ENCODE data around the gene PPARG.
"Not testable (repeated sequence)": the region's sequence is repeated elsewhere in the genome, so short reads cannot be mapped to it uniquely, and the experiment has no call there.

PPARG gene

DNA sequence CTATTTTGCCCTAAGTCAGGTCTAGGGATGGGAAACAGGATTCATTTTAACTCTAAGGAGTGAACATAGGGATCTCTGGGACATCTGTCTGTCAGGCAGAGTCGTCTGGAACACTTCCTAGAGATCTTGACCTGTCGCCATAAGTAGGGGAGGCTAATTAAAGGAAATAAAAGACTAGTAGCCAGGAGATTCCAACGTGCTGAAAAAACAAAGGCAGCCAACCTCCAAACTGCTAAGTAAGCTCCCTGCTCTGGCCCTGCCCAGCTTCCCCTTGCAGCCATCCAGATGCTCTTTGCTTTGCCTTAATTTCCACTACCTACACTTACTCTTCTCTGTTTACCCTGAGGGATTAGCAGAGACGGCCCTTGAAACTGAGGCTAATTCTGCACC is 177.0 kb downstream of the PPARG start:
- TF ChIP-seq EZH2 (IDR thresholded peaks at IDR 0.05; ENCODE audit: borderline replicate concordance, low read depth, low read length, severe bottlenecking), result no peak
- TF ChIP-seq, protein P1, sequence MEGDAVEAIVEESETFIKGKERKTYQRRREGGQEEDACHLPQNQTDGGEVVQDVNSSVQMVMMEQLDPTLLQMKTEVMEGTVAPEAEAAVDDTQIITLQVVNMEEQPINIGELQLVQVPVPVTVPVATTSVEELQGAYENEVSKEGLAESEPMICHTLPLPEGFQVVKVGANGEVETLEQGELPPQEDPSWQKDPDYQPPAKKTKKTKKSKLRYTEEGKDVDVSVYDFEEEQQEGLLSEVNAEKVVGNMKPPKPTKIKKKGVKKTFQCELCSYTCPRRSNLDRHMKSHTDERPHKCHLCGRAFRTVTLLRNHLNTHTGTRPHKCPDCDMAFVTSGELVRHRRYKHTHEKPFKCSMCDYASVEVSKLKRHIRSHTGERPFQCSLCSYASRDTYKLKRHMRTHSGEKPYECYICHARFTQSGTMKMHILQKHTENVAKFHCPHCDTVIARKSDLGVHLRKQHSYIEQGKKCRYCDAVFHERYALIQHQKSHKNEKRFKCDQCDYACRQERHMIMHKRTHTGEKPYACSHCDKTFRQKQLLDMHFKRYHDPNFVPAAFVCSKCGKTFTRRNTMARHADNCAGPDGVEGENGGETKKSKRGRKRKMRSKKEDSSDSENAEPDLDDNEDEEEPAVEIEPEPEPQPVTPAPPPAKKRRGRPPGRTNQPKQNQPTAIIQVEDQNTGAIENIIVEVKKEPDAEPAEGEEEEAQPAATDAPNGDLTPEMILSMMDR (IDR thresholded peaks at IDR 0.05; ENCODE audit: borderline replicate concordance, extremely low read depth, low read length, poor library complexity, severe bottlenecking), result no peak
- Histone ChIP-seq H4K20me1 (ENCODE audit: insufficient read depth, low read length) (no peaks in the 10 kb centered on the region), H3K4me1 (ENCODE audit: insufficient read depth, low read length) (peaks cover 33% of the 10 kb centered on the region), H3K4me3 (ENCODE audit: low read depth in 1 of 2, low read length in 2 of 2) (no peak overlapping the region), H2AFZ (ENCODE audit: low read depth, low read length) (0 out of 2 replicates have a peak overlapping the region, but pooled peaks have one; percentile 7), H3K79me2 (ENCODE audit: insufficient read depth, low read length) (no peaks in the 10 kb centered on the region), H3K9ac (ENCODE audit: low read depth, low read length) (no peak overlapping the region), H3K4me2 (ENCODE audit: insufficient read depth, low read length) (no peak overlapping the region), H3K27ac (ENCODE audit: low read length) (no peak overlapping the region), H3K36me3 (ENCODE audit: insufficient read depth, low read length) (no peaks in the 10 kb centered on the region), H3K27me3 (ENCODE audit: insufficient read depth, low read length, poor library complexity) (no peaks in the 10 kb centered on the region), H3K9me3 (ENCODE audit: insufficient read depth, low read length, severe bottlenecking) (no peaks in the 10 kb centered on the region)
- DNase-seq (no peak), ATAC-seq (ENCODE audit: insufficient read depth, low read depth) (no peak)

DNA sequence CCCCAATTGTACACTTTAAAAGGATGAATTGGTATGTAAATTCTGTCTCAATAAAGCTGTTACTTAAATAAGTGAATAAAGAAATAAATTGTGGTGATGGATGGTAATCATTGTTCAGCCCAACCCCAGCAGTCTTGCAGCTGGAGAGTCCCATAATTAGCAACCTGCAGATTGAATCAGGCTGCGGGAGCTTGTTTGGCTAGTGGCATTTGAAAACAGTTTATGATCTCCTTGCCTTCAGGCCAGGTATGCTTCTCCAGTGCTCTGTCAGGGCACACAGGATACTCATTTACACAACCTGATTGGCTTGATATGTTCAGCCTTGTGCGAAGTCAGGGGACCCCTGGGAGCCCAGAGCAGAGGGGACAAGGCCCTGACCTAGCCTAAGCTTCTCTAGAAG is 178.9 kb downstream of the PPARG start:
- Histone ChIP-seq H3K27ac (ENCODE audit: low read length) (no peak overlapping the region), H3K36me3 (ENCODE audit: insufficient read depth, low read length) (no peaks in the 10 kb centered on the region), H3K4me2 (ENCODE audit: insufficient read depth, low read length) (no peak overlapping the region), H3K9ac (ENCODE audit: low read depth, low read length) (no peak overlapping the region), H3K4me1 (ENCODE audit: insufficient read depth, low read length) (peaks cover 29% of the 10 kb centered on the region), H3K27me3 (ENCODE audit: insufficient read depth, low read length, poor library complexity) (no peaks in the 10 kb centered on the region), H3K79me2 (ENCODE audit: insufficient read depth, low read length) (no peaks in the 10 kb centered on the region), H3K4me3 (ENCODE audit: low read depth in 1 of 2, low read length in 2 of 2) (no peak overlapping the region), H2AFZ (ENCODE audit: low read depth, low read length) (no peak overlapping the region), H4K20me1 (ENCODE audit: insufficient read depth, low read length) (no peaks in the 10 kb centered on the region), H3K9me3 (ENCODE audit: insufficient read depth, low read length, severe bottlenecking) (no peaks in the 10 kb centered on the region)
- DNase-seq (no peak), ATAC-seq (ENCODE audit: insufficient read depth, low read depth) (no peak)
- no peak for TF ChIP-seq EZH2 (IDR thresholded peaks at IDR 0.05; ENCODE audit: borderline replicate concordance, low read depth, low read length, severe bottlenecking)
- TF ChIP-seq, protein P1 (IDR thresholded peaks at IDR 0.05; ENCODE audit: borderline replicate concordance, extremely low read depth, low read length, poor library complexity, severe bottlenecking), result no peak

DNA sequence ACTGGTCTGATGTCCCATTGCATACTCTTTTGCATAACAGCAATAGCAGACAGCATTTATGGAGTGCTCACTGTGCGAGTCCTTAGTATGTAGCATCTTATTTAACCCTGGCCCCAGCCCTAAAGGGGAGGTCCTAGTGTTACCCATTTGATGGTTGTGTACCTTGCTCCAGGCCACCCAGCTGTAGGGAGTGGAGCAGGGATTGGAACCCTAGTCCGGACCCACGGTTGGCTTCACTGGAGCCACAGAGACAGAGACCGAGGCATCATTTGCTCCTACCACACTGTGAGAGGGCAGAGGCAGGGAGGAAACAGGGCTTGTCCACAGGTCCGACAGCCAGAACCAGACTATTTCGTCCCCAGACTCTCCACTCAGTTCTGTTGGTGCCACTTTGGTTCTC is 179.4 kb downstream of the PPARG start:
- DNase-seq (no peak), ATAC-seq (ENCODE audit: insufficient read depth, low read depth) (no peak)
- Histone ChIP-seq H3K27me3 (ENCODE audit: insufficient read depth, low read length, poor library complexity) (no peaks in the 10 kb centered on the region), H3K4me2 (ENCODE audit: insufficient read depth, low read length) (no peak overlapping the region), H3K27ac (ENCODE audit: low read length) (0 out of 2 replicates have a peak overlapping the region, but pooled peaks have one; percentile 19), H3K9me3 (ENCODE audit: insufficient read depth, low read length, severe bottlenecking) (no peaks in the 10 kb centered on the region), H2AFZ (ENCODE audit: low read depth, low read length) (no peak overlapping the region), H3K36me3 (ENCODE audit: insufficient read depth, low read length) (no peaks in the 10 kb centered on the region), H3K9ac (ENCODE audit: low read depth, low read length) (no peak overlapping the region), H3K4me1 (ENCODE audit: insufficient read depth, low read length) (peaks cover 25% of the 10 kb centered on the region), H4K20me1 (ENCODE audit: insufficient read depth, low read length) (no peaks in the 10 kb centered on the region), H3K79me2 (ENCODE audit: insufficient read depth, low read length) (no peaks in the 10 kb centered on the region), H3K4me3 (ENCODE audit: low read depth in 1 of 2, low read length in 2 of 2) (no peak overlapping the region)
- TF ChIP-seq, protein P1 (IDR thresholded peaks at IDR 0.05; ENCODE audit: borderline replicate concordance, extremely low read depth, low read length, poor library complexity, severe bottlenecking), result no peak
- TF ChIP-seq EZH2 (IDR thresholded peaks at IDR 0.05; ENCODE audit: borderline replicate concordance, low read depth, low read length, severe bottlenecking), result no peak

DNA sequence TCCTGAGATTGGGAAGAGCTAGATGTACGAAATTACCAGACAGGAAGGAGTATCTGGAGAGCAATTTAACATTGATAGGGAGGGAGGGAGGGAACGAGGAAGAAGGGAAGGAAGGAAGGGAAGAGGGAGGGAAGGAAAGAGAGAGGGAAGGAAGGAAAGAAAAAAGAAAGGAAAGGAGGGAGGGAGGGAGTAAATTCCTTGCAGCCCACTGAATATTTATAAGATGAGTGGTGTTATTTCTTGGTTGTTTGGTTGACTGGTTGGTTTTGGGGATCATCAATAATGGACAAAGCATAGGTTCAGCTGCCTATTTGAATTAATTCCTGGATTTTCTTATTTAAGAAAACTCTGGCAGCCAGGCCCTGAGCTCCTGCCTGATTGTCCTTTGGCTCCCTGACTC is 179.9 kb downstream of the PPARG start:
- Histone ChIP-seq H3K4me2 (ENCODE audit: insufficient read depth, low read length) (no peak overlapping the region), H3K9me3 (ENCODE audit: insufficient read depth, low read length, severe bottlenecking) (no peaks in the 10 kb centered on the region), H3K27ac (ENCODE audit: low read length) (no peak overlapping the region), H4K20me1 (ENCODE audit: insufficient read depth, low read length) (no peaks in the 10 kb centered on the region), H2AFZ (ENCODE audit: low read depth, low read length) (no peak overlapping the region), H3K27me3 (ENCODE audit: insufficient read depth, low read length, poor library complexity) (no peaks in the 10 kb centered on the region), H3K4me1 (ENCODE audit: insufficient read depth, low read length) (peaks cover 25% of the 10 kb centered on the region), H3K9ac (ENCODE audit: low read depth, low read length) (no peak overlapping the region), H3K79me2 (ENCODE audit: insufficient read depth, low read length) (no peaks in the 10 kb centered on the region), H3K36me3 (ENCODE audit: insufficient read depth, low read length) (no peaks in the 10 kb centered on the region), H3K4me3 (ENCODE audit: low read depth in 1 of 2, low read length in 2 of 2) (no peak overlapping the region)
- TF ChIP-seq, protein P1 (IDR thresholded peaks at IDR 0.05; ENCODE audit: borderline replicate concordance, extremely low read depth, low read length, poor library complexity, severe bottlenecking), result no peak
- TF ChIP-seq EZH2 (IDR thresholded peaks at IDR 0.05; ENCODE audit: borderline replicate concordance, low read depth, low read length, severe bottlenecking), result no peak
- no peak for DNase-seq
- ATAC-seq (ENCODE audit: insufficient read depth, low read depth), result no peak

DNA sequence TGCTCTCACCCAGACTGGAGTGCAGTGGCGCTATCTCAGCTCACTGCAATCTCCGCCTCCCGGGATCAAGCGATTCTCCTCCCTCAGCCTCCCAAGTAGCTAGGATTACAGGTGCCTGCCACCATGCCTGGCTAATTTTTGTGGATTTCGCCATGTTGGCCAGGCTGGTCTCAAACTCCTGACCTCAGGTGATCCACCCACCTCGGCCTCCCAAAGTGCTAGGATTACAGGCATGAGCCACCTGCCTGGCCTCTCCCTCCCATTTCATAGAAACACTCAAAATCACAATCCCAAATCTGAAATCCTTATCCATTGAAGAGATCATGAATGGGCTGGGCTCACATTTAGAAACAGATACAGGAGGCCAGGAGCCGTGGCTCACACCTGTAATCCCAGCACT is 180.4 kb downstream of the PPARG start:
- DNase-seq; H3K9me3 ChIP-seq (ENCODE audit: insufficient read depth, low read length, severe bottlenecking); H3K79me2 ChIP-seq (ENCODE audit: insufficient read depth, low read length); H3K27me3 ChIP-seq (ENCODE audit: insufficient read depth, low read length, poor library complexity); H3K4me2 ChIP-seq (ENCODE audit: insufficient read depth, low read length); H3K4me3 ChIP-seq (ENCODE audit: low read depth in 1 of 2, low read length in 2 of 2); H3K36me3 ChIP-seq (ENCODE audit: insufficient read depth, low read length); H4K20me1 ChIP-seq (ENCODE audit: insufficient read depth, low read length); H2AFZ ChIP-seq (ENCODE audit: low read depth, low read length); H3K27ac ChIP-seq (ENCODE audit: low read length); ATAC-seq (ENCODE audit: insufficient read depth, low read depth); H3K9ac ChIP-seq (ENCODE audit: low read depth, low read length): not testable (repeated sequence)
- H3K4me1 ChIP-seq (ENCODE audit: insufficient read depth, low read length), result peaks cover 26% of the 10 kb centered on the region
